ENCODE results near the gene CLDND2.

The CLDND2 gene

GRCh38 chr19:51347209-51347928 lies 21.4 kb downstream of the CLDND2 start:
- Histone ChIP-seq H3K27ac (ENCODE audit: insufficient read depth in 1 of 2, low read depth in 1 of 2, low read length in 2 of 2, poor library complexity in 1 of 2, severe bottlenecking in 2 of 2) (no peak overlapping the region), H3K4me3 (ENCODE audit: control insufficient read depth in 1 of 7, extremely low read depth in 1 of 7, insufficient read depth in 4 of 7, low read depth in 2 of 7, low read length in 6 of 7) (no peak overlapping the region), H3K27me3 (replicated peaks in 2 of 5; ENCODE audit: control insufficient read depth in 4 of 5, insufficient read depth in 5 of 5, low read length in 4 of 5) (no peaks in the 10 kb centered on the region), H3K4me1 (ENCODE audit: control extremely low read depth in 1 of 4, control insufficient read depth in 4 of 4, insufficient read depth in 4 of 4, low read length in 3 of 4) (no peaks in the 10 kb centered on the region), H3K9me3 (ENCODE audit: control extremely low read depth in 1 of 5, control insufficient read depth in 4 of 5, insufficient read depth in 2 of 5, low read depth in 1 of 5, low read length in 4 of 5) (no peaks in the 10 kb centered on the region), H3K36me3 (ENCODE audit: control insufficient read depth in 4 of 4, insufficient read depth in 4 of 4, low read length in 3 of 4) (peaks cover 5 to 59% (median 36%) of the 10 kb centered on the region in 4 experiments)
- ChIA-PET CTCF (no interaction called here), POLR2A (no interaction called here)
- DNase-seq = no peak
- WGBS (ENCODE audit: insufficient coverage) = 95% methylated on average over 10 of the region's 10 CpGs

- no peaks in the 10 kb centered on the region for H3K4me1 ChIP-seq (ENCODE audit: control extremely low read depth in 1 of 4, control insufficient read depth in 4 of 4, insufficient read depth in 4 of 4, low read length in 3 of 4)
- ChIA-PET POLR2A (no interaction called here), CTCF (no interaction called here)
- DNase-seq = no peak
- H3K9me3 ChIP-seq (ENCODE audit: control extremely low read depth in 1 of 5, control insufficient read depth in 4 of 5, insufficient read depth in 2 of 5, low read depth in 1 of 5, low read length in 4 of 5) = no peaks in the 10 kb centered on the region
- no peak overlapping the region for H3K4me3 ChIP-seq (ENCODE audit: control insufficient read depth in 1 of 7, extremely low read depth in 1 of 7, insufficient read depth in 4 of 7, low read depth in 2 of 7, low read length in 6 of 7)
- WGBS (ENCODE audit: insufficient coverage) = 94% methylated on average over 10 of the region's 17 CpGs
- H3K27me3 ChIP-seq (replicated peaks in 2 of 5; ENCODE audit: control insufficient read depth in 4 of 5, insufficient read depth in 5 of 5, low read length in 4 of 5) = no peaks in the 10 kb centered on the region
- no peak overlapping the region for H3K27ac ChIP-seq (ENCODE audit: insufficient read depth in 1 of 2, low read depth in 1 of 2, low read length in 2 of 2, poor library complexity in 1 of 2, severe bottlenecking in 2 of 2)
- H3K36me3 ChIP-seq (ENCODE audit: control insufficient read depth in 4 of 4, insufficient read depth in 4 of 4, low read length in 3 of 4) = peaks cover 5 to 55% (median 32%) of the 10 kb centered on the region in 4 experiments
These were observed 22.1 kb downstream of the CLDND2 start for GRCh38 chr19:51346742-51347141.

- Histone ChIP-seq H3K4me1 (ENCODE audit: control extremely low read depth in 1 of 4, control insufficient read depth in 4 of 4, insufficient read depth in 4 of 4, low read length in 3 of 4) (peaks cover 0 to 5% (median 4%) of the 10 kb centered on the region in 4 experiments), H3K36me3 (ENCODE audit: control insufficient read depth in 4 of 4, insufficient read depth in 4 of 4, low read length in 3 of 4) (peaks cover 5 to 40% (median 21%) of the 10 kb centered on the region in 4 experiments), H3K4me3 (ENCODE audit: control insufficient read depth in 1 of 7, extremely low read depth in 1 of 7, insufficient read depth in 4 of 7, low read depth in 2 of 7, low read length in 6 of 7) (no peak overlapping the region), H3K27me3 (replicated peaks in 2 of 5; ENCODE audit: control insufficient read depth in 4 of 5, insufficient read depth in 5 of 5, low read length in 4 of 5) (peaks cover 0 to 14% (median 4%) of the 10 kb centered on the region in 5 experiments), H3K9me3 (ENCODE audit: control extremely low read depth in 1 of 5, control insufficient read depth in 4 of 5, insufficient read depth in 2 of 5, low read depth in 1 of 5, low read length in 4 of 5) (no peaks in the 10 kb centered on the region), H3K27ac (ENCODE audit: insufficient read depth in 1 of 2, low read depth in 1 of 2, low read length in 2 of 2, poor library complexity in 1 of 2, severe bottlenecking in 2 of 2) (no peak overlapping the region)
- no peak for DNase-seq
- CTCF ChIA-PET = interaction anchor here (1.5 to 1.8 kb wide), 2 partner anchors 11 to 57 kb away, joined by 3 read pairs; no protein-coding TSS in a partner anchor
- POLR2A ChIA-PET = interaction anchor here (0.6 kb wide), 1 partner anchor 14 kb away, joined by 6 read pairs; no protein-coding TSS in a partner anchor
- WGBS (ENCODE audit: insufficient coverage) = 95% methylated on average over 9 of the region's 9 CpGs
These were observed 23.7 kb downstream of the CLDND2 start for GRCh38 chr19:51345076-51345620.

- peaks cover 0 to 18% (median 4%) of the 10 kb centered on the region in 5 experiments for H3K27me3 ChIP-seq (replicated peaks in 2 of 5; ENCODE audit: control insufficient read depth in 4 of 5, insufficient read depth in 5 of 5, low read length in 4 of 5)
- ChIA-PET POLR2A (interaction anchor here (0.6 kb wide), 1 partner anchor 326 kb away, joined by 8 read pairs; no protein-coding TSS in a partner anchor), CTCF (interaction anchor here (1.0 to 2.4 kb wide), 10 partner anchors 11 to 187 kb away, joined by 3 to 8 read pairs (median 4); no protein-coding TSS in a partner anchor)
- H3K4me1 ChIP-seq (ENCODE audit: control extremely low read depth in 1 of 4, control insufficient read depth in 4 of 4, insufficient read depth in 4 of 4, low read length in 3 of 4) = peaks cover 0 to 22% (median 20%) of the 10 kb centered on the region in 4 experiments
- no peak overlapping the region for H3K4me3 ChIP-seq (ENCODE audit: control insufficient read depth in 1 of 7, extremely low read depth in 1 of 7, insufficient read depth in 4 of 7, low read depth in 2 of 7, low read length in 6 of 7)
- 63% methylated on average over 8 of the region's 9 CpGs for WGBS (ENCODE audit: insufficient coverage)
- DNase-seq = no peak
- peaks cover 5 to 32% (median 19%) of the 10 kb centered on the region in 4 experiments for H3K36me3 ChIP-seq (ENCODE audit: control insufficient read depth in 4 of 4, insufficient read depth in 4 of 4, low read length in 3 of 4)
- no peaks in the 10 kb centered on the region for H3K9me3 ChIP-seq (ENCODE audit: control extremely low read depth in 1 of 5, control insufficient read depth in 4 of 5, insufficient read depth in 2 of 5, low read depth in 1 of 5, low read length in 4 of 5)
- no peak overlapping the region for H3K27ac ChIP-seq (ENCODE audit: insufficient read depth in 1 of 2, low read depth in 1 of 2, low read length in 2 of 2, poor library complexity in 1 of 2, severe bottlenecking in 2 of 2)
These were observed 25.9 kb downstream of the CLDND2 start for GRCh38 chr19:51342631-51343569.

GRCh38 chr19:51341976-51342580 lies 26.7 kb downstream of the CLDND2 start, which contains the start of gene VSIG10L:
VSIG10L (minus strand) TSS chr19:51342139; CDS start chr19:51342124, 15 bp downstream.
- H3K4me3 ChIP-seq (ENCODE audit: control insufficient read depth in 1 of 7, extremely low read depth in 1 of 7, insufficient read depth in 4 of 7, low read depth in 2 of 7, low read length in 6 of 7) = no peak within 1 kb of the TSS
- POLR2A ChIA-PET = no interaction called here
- CTCF ChIA-PET = interaction anchor here (1.1 to 2.6 kb wide), 8 partner anchors 10 to 186 kb away, joined by 3 to 11 read pairs (median 6); no protein-coding TSS in a partner anchor
- peaks cover 3 to 26% (median 16%) of the 10 kb centered on the region in 4 experiments for H3K36me3 ChIP-seq (ENCODE audit: control insufficient read depth in 4 of 4, insufficient read depth in 4 of 4, low read length in 3 of 4)
- H3K4me1 ChIP-seq (ENCODE audit: control extremely low read depth in 1 of 4, control insufficient read depth in 4 of 4, insufficient read depth in 4 of 4, low read length in 3 of 4) = peaks cover 0 to 22% (median 21%) of the 10 kb centered on the region in 4 experiments
- H3K27ac ChIP-seq (ENCODE audit: insufficient read depth in 1 of 2, low read depth in 1 of 2, low read length in 2 of 2, poor library complexity in 1 of 2, severe bottlenecking in 2 of 2) = no peak within 1 kb of the TSS
- no peaks in the 10 kb centered on the region for H3K9me3 ChIP-seq (ENCODE audit: control extremely low read depth in 1 of 5, control insufficient read depth in 4 of 5, insufficient read depth in 2 of 5, low read depth in 1 of 5, low read length in 4 of 5)
- WGBS (ENCODE audit: insufficient coverage) = 81% methylated on average over 3 of the region's 3 CpGs
- no peak for DNase-seq
- H3K27me3 ChIP-seq (replicated peaks in 2 of 5; ENCODE audit: control insufficient read depth in 4 of 5, insufficient read depth in 5 of 5, low read length in 4 of 5) = peaks cover 0 to 18% (median 4%) of the 10 kb centered on the region in 5 experiments

- Histone ChIP-seq H3K4me3 (ENCODE audit: control insufficient read depth in 1 of 7, extremely low read depth in 1 of 7, insufficient read depth in 4 of 7, low read depth in 2 of 7, low read length in 6 of 7) (no peak overlapping the region), H3K9me3 (ENCODE audit: control extremely low read depth in 1 of 5, control insufficient read depth in 4 of 5, insufficient read depth in 2 of 5, low read depth in 1 of 5, low read length in 4 of 5) (no peaks in the 10 kb centered on the region), H3K36me3 (ENCODE audit: control insufficient read depth in 4 of 4, insufficient read depth in 4 of 4, low read length in 3 of 4) (peaks cover 2 to 16% (median 10%) of the 10 kb centered on the region in 4 experiments), H3K27ac (ENCODE audit: insufficient read depth in 1 of 2, low read depth in 1 of 2, low read length in 2 of 2, poor library complexity in 1 of 2, severe bottlenecking in 2 of 2) (no peak overlapping the region), H3K4me1 (ENCODE audit: control extremely low read depth in 1 of 4, control insufficient read depth in 4 of 4, insufficient read depth in 4 of 4, low read length in 3 of 4) (peaks cover 0 to 22% (median 21%) of the 10 kb centered on the region in 4 experiments), H3K27me3 (replicated peaks in 2 of 5; ENCODE audit: control insufficient read depth in 4 of 5, insufficient read depth in 5 of 5, low read length in 4 of 5) (peaks cover 0 to 18% (median 4%) of the 10 kb centered on the region in 5 experiments)
- ChIA-PET CTCF (interaction anchor here (0.8 to 2.6 kb wide), 10 partner anchors 9 to 98 kb away, joined by 3 to 11 read pairs (median 4); partner anchors contain the start of gene ETFB), POLR2A (no interaction called here)
- 96% methylated on average over 18 of the region's 18 CpGs for WGBS (ENCODE audit: insufficient coverage)
- DNase-seq = no peak
These were observed 27.7 kb downstream of the CLDND2 start for GRCh38 chr19:51341066-51341465.

Data from common myeloid progenitor, CD34-positive (primary cell).